Measurements from ENCODE around the gene IL17A.

- TF ChIP-seq CTCF (IDR thresholded peaks at IDR 0.05; ENCODE audit: insufficient read depth, low read length, poor library complexity, severe bottlenecking): no peak
- TF ChIP-seq EZH2phosphoT487 (conservative IDR thresholded peaks at IDR 0.05; ENCODE audit: low read length): no peak
Measured at GRCh38 chr6:52207066-52207465, 20.9 kb downstream of the IL17A start.
